ENCODE measurements around the gene TNFSF12.
"Not testable (repeated sequence)": the region's sequence is repeated elsewhere in the genome, so short reads cannot be mapped to it uniquely, and the experiment has no call there.

TNFSF12 gene

DNA sequence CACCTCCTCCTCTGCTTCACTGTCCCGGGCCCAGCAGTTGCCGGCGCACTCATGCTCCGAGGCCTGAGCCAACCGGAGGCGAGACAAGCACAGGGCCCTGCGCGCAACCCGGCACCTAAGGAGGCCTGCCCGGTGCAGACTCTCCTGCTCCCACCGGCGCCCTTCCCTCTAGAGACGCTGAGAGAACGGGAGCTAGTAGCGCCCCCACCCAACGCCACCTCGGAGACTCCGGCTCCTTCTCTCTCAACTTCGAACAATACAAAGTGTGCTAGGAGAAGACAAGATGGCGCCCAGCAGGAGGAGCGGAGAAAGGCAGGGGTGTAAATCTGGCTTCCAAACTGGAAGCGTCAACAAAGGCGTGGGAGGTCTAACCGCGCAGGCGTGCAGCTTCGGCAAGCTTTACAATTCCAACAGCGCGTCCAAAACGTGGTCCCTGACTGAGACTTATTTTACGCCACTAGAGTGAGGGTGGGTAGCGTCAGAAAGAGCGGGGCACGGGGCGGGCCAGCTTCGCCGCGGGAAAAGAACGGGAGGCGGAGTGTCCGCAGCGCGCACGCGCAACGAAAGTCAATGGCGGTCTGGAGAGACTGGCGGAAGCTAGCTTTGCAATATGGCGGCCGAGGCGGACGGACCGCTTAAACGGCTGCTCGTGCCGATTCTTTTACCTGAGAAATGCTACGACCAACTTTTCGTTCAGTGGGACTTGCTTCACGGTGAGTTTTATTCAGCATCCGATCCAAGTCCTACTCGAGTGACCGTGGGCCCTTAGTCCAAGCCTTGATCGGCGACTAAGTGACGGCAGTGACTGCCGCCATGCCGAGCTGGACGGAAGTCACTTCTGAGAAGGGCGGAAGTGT, 34.6 kb downstream of the TNFSF12 start, which contains the start of gene MPDU1:
TSS of gene MPDU1 (plus strand) at position 600 of the 857 bp plus-strand sequence. CDS start at position 611, 11 bp downstream.
- DNase-seq: peak; percentile 82 to 99 (median 95)

- no peak for DNase-seq
Measured at GRCh38 chr17:7586673-7587419, 38.0 kb downstream of the TNFSF12 start.

GRCh38 chr17:7587420-7588151, 38.7 kb downstream of the TNFSF12 start:
- DNase-seq: no peak

GRCh38 chr17:7588553-7589203, 39.8 kb downstream of the TNFSF12 start:
- peak in 1 of 51 donors; percentile 42 for DNase-seq

DNA sequence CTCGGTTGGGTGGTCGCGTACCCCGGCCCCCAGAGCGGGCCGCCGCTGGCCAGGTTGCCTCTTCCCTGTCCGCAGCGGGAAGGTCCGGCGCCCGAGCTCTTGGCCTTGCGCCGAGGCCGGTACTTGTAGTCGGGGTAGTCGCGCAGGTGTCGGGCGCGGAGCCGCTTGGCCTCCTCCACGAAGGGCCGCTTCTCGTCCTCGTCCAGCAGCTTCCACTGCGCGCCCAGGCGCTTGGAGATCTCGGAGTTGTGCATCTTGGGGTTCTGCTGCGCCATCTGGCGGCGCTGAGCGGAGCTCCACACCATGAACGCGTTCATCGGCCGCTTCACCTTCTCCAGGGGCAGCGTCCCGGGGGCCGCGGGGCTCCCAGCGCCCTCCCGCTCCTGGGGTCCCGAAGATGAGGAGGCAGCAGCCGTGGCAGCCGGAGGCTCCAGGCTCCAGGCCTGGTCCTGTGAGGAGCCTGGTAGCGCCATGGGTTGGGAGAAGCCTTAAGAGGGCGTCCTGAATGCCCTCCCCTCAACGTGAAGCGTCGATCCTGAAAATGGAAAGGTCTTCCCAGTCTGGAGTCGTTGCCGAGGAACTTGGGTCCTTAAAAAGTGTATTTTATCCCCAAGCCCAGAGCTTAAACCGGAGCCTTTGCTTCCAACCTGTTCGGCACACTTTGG, 40.5 kb downstream of the TNFSF12 start:
- DNase-seq: peak in 45 of 51 donors; percentile 26 to 88 (median 73)

GRCh38 chr17:7589891-7590691, 41.2 kb downstream of the TNFSF12 start, which contains the start of gene SOX15:
Gene SOX15 (minus strand): TSS chr17:7590094. CDS start chr17:7589676, 418 bp downstream.
- no peak for DNase-seq

DNA sequence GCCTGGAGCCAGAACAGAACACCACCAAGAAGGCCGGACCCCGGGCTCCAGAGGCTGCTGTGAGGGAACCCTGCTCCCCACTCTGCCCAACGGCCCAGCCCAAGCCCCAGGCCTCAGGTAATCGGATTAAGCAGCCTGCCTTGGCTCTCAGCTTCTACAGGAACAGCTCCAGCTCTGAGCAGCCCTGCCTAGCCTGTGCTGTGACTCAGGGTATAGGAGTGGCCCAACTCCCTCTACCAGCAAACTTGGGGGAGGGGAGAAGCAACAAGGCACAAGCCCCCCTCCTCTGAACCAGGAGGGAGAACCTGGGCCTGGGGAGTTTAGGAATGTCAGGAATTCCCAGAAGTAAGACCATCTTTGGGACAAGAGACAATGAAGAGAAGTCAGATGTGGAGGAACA, 41.9 kb downstream of the TNFSF12 start:
- DNase-seq: no peak

DNA sequence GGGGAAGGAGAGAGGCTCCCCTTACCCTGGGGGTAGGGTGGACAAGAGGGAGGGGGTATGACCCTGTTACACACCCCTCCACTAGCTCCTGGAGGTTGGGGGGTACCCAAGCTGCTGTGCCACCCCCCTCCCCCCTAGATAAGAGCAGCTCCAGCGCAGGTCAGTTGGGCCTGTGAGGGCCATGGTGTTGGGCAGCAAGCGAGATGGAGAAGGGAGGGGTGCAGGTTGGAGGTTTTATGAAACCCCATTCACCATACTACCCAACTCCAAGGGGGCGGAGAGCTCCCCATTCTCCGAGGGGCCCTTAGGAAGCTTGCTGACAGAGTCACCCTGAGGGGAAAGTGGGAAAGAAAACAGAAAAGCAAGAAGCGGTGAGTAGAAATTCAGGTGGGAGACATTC, 42.7 kb downstream of the TNFSF12 start:
- no peak for DNase-seq

- no peak for DNase-seq
Measured at GRCh38 chr17:7592422-7593021, 43.7 kb downstream of the TNFSF12 start.

GRCh38 chr17:7593296-7593695, 44.4 kb downstream of the TNFSF12 start:
- no peak for DNase-seq

DNA sequence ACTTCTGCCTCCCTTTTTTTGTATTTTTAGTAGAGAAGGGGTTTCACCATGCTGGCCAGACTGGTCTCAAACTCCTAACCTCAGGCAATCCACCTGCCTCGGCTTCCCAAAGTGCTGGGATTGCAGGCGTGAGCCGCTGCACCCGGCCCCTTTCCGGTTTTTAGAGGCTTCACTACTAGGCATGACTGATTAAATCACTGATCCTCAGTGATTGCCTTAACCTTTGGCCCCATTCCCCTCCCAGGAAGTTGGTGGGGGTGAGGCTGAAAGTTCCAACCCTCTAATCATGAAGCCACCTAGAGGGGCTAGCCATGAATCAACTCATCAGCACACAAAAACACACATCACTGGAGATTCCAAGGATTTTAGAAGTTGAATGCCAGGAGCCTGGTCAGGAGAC, 48.7 kb downstream of the TNFSF12 start:
- DNase-seq: not testable (repeated sequence)

GRCh38 chr17:7606280-7606679, 57.4 kb downstream of the TNFSF12 start:
- DNase-seq: no peak
